GM12892 (cell line): ENCODE results near the gene NDUFV2.

Experiments used
- DNase-seq: peaks from one replicate; pipeline ENCODE4 v3.0.0; 2011; ENCODE audit not compliant: insufficient read length
- FAIRE-seq: peaks from 2 replicates; lab custom pipeline; 2011; peaks lifted over from hg19 to GRCh38; lab: Jason Lieb, UNC
- POLR2A ChIP-seq: IDR thresholded peaks from 2 replicates; pipeline ENCODE4 v1.6.1; 2011; ENCODE audit warnings: low read depth, low read length, control low read depth
- POLR2AphosphoS5 ChIP-seq: IDR thresholded peaks from 2 replicates; pipeline ENCODE4 v1.6.1; 2011; ENCODE audit warnings: low read depth, low read length, control low read depth
- TAF1 ChIP-seq: IDR thresholded peaks from 2 replicates; pipeline ENCODE4 v1.6.1; 2011; ENCODE audit warnings: low read depth, mild to moderate bottlenecking, control low read depth, low read length, borderline replicate concordance

NDUFV2 gene

DNA sequence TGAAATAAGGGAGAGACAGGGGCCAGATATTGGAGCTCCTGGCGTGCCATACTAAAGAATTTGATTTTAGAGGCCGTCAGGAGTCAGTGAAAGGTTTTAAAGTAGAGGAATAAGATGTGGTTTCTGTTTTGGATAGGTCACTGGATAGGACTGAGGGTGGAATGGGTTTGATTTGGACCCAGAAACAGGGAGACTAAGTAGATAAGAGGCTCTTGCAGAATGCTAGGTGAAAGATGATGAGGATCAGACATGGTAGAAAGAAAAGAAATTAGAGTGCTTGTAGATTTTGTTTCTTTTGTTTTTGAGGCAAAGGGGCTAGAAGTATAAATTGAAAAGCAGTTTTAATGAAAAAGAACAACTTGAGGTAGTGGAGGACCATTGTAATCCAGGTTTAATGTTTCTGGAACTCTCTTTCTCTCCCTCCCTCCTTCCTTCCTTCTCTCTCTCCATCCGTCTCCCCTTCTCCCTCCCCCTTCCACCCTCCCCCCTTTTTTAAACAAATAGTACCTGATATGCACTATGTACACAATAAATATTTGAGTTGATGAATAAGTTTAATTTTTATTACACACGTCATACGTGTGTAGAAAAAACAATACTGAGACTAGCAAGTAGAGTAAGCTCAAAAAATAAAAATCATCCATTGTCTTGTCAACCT lies 1.9 kb downstream of the NDUFV2 start:
- DNase-seq (no peak), FAIRE-seq (no peak)
- TF ChIP-seq TAF1 (no peak), POLR2A (no peak), POLR2AphosphoS5 (no peak)

- peak; percentile 24 for FAIRE-seq
- DNase-seq: no peak
- TF ChIP-seq POLR2A (no peak), POLR2AphosphoS5 (no peak), TAF1 (no peak)
Measured at GRCh38 chr18:9105420-9105819, 2.9 kb downstream of the NDUFV2 start.

- FAIRE-seq (no peak), DNase-seq (no peak)
- TF ChIP-seq POLR2AphosphoS5 (no peak), POLR2A (no peak), TAF1 (no peak)
Measured at GRCh38 chr18:9106094-9106493, 3.6 kb downstream of the NDUFV2 start.

GRCh38 chr18:9106800-9107584 lies 4.5 kb downstream of the NDUFV2 start:
- DNase-seq: no peak
- no peak for TF ChIP-seq POLR2AphosphoS5
- TF ChIP-seq TAF1: no peak
- TF ChIP-seq POLR2A: no peak
- peak; percentile 24 for FAIRE-seq

- FAIRE-seq: peak; percentile 68
- no peak for DNase-seq
- no peak for TF ChIP-seq TAF1
- no peak for TF ChIP-seq POLR2A
- no peak for TF ChIP-seq POLR2AphosphoS5
Measured at GRCh38 chr18:9108911-9109310, 6.4 kb downstream of the NDUFV2 start.

GRCh38 chr18:9109523-9109922 lies 7.0 kb downstream of the NDUFV2 start:
- TF ChIP-seq TAF1 (no peak), POLR2AphosphoS5 (no peak), POLR2A (no peak)
- DNase-seq: no peak
- FAIRE-seq: no peak

DNA sequence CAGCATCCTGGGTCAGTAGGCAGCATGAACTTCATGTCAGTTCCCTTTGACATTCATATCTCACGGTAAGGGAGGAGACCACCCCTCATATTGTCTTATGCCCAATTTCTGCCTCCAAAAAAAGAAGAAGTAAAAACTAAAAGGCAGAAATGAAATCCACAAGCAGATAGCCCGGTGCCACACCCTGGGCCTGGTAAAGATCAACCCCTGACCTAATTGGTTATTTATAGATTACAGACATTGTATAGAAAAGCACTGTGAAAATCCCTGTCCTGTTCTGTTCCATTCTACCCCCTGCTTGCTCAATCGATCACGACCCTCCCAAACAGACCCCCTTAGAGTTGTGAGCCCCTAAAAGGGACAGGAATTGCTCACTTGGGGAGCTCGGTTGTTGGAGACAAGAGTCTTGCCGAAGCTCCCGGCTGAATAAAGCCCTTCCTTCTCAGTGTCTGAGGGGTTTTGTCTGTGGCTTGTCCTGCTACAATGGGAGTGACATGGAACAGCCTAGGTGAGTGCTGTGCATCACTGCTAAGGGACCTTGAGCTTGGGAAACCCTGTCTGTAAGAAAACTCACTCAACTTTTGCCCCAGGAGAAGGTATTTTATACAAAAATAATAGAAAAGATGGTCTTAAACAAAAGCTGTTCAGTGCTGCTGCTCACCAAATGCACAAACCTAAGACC lies 11.1 kb downstream of the NDUFV2 start:
- 0 out of 2 replicates have a peak, but pooled peaks have one; percentile 24 for TF ChIP-seq POLR2A
- TF ChIP-seq TAF1: no peak
- FAIRE-seq (peak; percentile 70), DNase-seq (no peak)

GRCh38 chr18:9115984-9116383 lies 13.5 kb downstream of the NDUFV2 start:
- DNase-seq (no peak), FAIRE-seq (no peak)
- TF ChIP-seq POLR2A (no peak), POLR2AphosphoS5 (no peak), TAF1 (no peak)

GRCh38 chr18:9117980-9118841 lies 15.7 kb downstream of the NDUFV2 start:
- peak; percentile 71 for FAIRE-seq

GRCh38 chr18:9120796-9121195 lies 18.3 kb downstream of the NDUFV2 start:
- TF ChIP-seq POLR2A (no peak), POLR2AphosphoS5 (no peak), TAF1 (no peak)
- DNase-seq: no peak
- peak; percentile 42 for FAIRE-seq

More at GRCh38 chr18:9117980-9118841, 15.7 kb downstream of the NDUFV2 start:
- DNase-seq: no peak
- TF ChIP-seq POLR2A (no peak), POLR2AphosphoS5 (no peak), TAF1 (no peak)

DNA sequence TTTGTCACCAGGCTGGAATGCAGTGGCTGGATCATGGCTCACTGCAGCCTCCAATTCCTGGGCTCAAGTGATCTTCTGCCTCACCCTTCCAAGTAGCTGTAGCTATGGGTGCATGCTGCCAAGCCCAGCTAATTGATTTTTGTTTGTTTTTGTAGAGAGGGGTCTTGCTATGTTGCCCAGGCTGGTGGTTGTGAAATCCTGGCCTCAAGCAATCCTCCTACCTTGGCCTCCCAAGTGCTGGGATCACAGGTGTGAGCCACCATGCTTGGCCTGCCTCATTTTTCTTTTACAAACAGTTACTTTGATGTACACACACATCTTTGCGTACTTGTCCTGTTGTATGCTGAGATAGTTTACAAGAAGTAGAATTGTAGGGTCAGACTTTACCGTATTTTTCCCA lies 21.0 kb downstream of the NDUFV2 start:
- no peak for DNase-seq
- FAIRE-seq: no peak
- TF ChIP-seq POLR2A (no peak), POLR2AphosphoS5 (no peak), TAF1 (no peak)
